GM21367 (cell line): ENCODE data around the gene C6orf136.
"Not testable (repeated sequence)": the region's sequence is repeated elsewhere in the genome, so short reads cannot be mapped to it uniquely, and the experiment has no call there.

ENCODE experiments used
- ATAC-seq: cut with Tn5 transposase; IDR thresholded peaks from one replicate; pipeline ENCODE4 v1.9.1; 2021; ENCODE audit not compliant: unreplicated experiment

The C6orf136 gene

GRCh38 chr6:30646450-30647241 lies at the start of gene C6orf136:
TSS of gene C6orf136 (plus strand) at chr6:30647133. CDS start at chr6:30647232, 99 bp downstream.
- ATAC-seq: peak; percentile 44

GRCh38 chr6:30597315-30598144 lies 49.4 kb upstream of the C6orf136 start:
- not testable (repeated sequence) for ATAC-seq

GRCh38 chr6:30598912-30599624 lies 47.9 kb upstream of the C6orf136 start:
- no peak for ATAC-seq

- no peak for ATAC-seq
Measured at GRCh38 chr6:30599625-30600324, 47.2 kb upstream of the C6orf136 start.

GRCh38 chr6:30600451-30600961 lies 46.4 kb upstream of the C6orf136 start:
- no peak for ATAC-seq

GRCh38 chr6:30601436-30601814 lies 45.5 kb upstream of the C6orf136 start:
- no peak for ATAC-seq

- no peak for ATAC-seq
Measured at GRCh38 chr6:30601815-30602641, 44.9 kb upstream of the C6orf136 start.

- no peak for ATAC-seq
Measured at GRCh38 chr6:30603961-30604360, 43.0 kb upstream of the C6orf136 start.

- no peak for ATAC-seq
Measured at GRCh38 chr6:30610065-30610464, 36.9 kb upstream of the C6orf136 start.

GRCh38 chr6:30611150-30611855 lies 35.6 kb upstream of the C6orf136 start:
- ATAC-seq: no peak

- ATAC-seq: no peak
Measured at GRCh38 chr6:30611856-30612194, 35.1 kb upstream of the C6orf136 start.

GRCh38 chr6:30612213-30612612 lies 34.7 kb upstream of the C6orf136 start:
- ATAC-seq: no peak

GRCh38 chr6:30612687-30613248 lies 34.2 kb upstream of the C6orf136 start:
- ATAC-seq: no peak

- ATAC-seq: no peak
Measured at GRCh38 chr6:30613251-30614043, 33.5 kb upstream of the C6orf136 start.

GRCh38 chr6:30614044-30614842 lies 32.7 kb upstream of the C6orf136 start:
- no peak for ATAC-seq

- ATAC-seq: peak; percentile 40
Measured at GRCh38 chr6:30614843-30615218, 32.1 kb upstream of the C6orf136 start.

GRCh38 chr6:30615219-30615957 lies 31.5 kb upstream of the C6orf136 start:
- ATAC-seq: no peak
